Measurements from ENCODE around the gene DYRK4. TPM values are rescaled to one million over a fixed set of nuclear protein-coding genes. Genes with fewer than 3 reads are reported as not detected.

The DYRK4 gene
- total and polyA plus RNA-seq, 2 of the 4 experiments (the other 2 are of a cell fraction): 44.6 to 71.6 TPM

GRCh38 chr12:4535092-4535491, 26.9 kb upstream of the DYRK4 start:
- Histone ChIP-seq H3K18ac (ENCODE audit: low read depth, low read length) (no peak overlapping the region), H3K27ac (ENCODE audit: insufficient read depth, low read length) (no peak overlapping the region), H3K4me1 (ENCODE audit: control insufficient read depth, insufficient read depth, low read length) (no peaks in the 10 kb centered on the region), H3K23ac (ENCODE audit: low read depth, low read length) (no peak overlapping the region), H4K5ac (ENCODE audit: low read depth, low read length) (no peak overlapping the region), H3K79me1 (ENCODE audit: low read depth in 1 of 2, low read length in 2 of 2) (peaks cover 18 to 26% of the 10 kb centered on the region in 2 experiments), H3K4me2 (ENCODE audit: low read depth, low read length) (no peak overlapping the region), H4K8ac (ENCODE audit: low read depth in 2 of 2, low read length in 2 of 2) (no peak overlapping the region), H3K14ac (replicated peaks; ENCODE audit: low read depth, low read length) (no peak overlapping the region), H2BK20ac (ENCODE audit: low read depth, low read length) (no peak overlapping the region), H3K9me3 (ENCODE audit: control insufficient read depth, insufficient read depth, low read length) (no peaks in the 10 kb centered on the region), H2AK5ac (ENCODE audit: low read depth, low read length) (no peak overlapping the region), H3K27me3 (ENCODE audit: control insufficient read depth, insufficient read depth, low read length) (no peaks in the 10 kb centered on the region), H3K9ac (ENCODE audit: low read depth, low read length) (no peak overlapping the region), H3K56ac (ENCODE audit: extremely low read depth, insufficient read depth, low read length) (no peak overlapping the region), H3K9me1 (ENCODE audit: insufficient read depth, low read length) (no peaks in the 10 kb centered on the region), H3K4ac (ENCODE audit: low read depth, low read length) (no peak overlapping the region), H2BK15ac (ENCODE audit: low read depth, low read length) (no peak overlapping the region), H2BK5ac (ENCODE audit: low read depth, low read length, poor library complexity, severe bottlenecking) (no peak overlapping the region), H4K20me1 (ENCODE audit: insufficient read depth, low read length) (no peaks in the 10 kb centered on the region), H2BK120ac (ENCODE audit: low read depth, low read length) (no peak overlapping the region), H2AK9ac (replicated peaks; ENCODE audit: low read depth, low read length, poor library complexity) (no peak overlapping the region), H3K4me3 (ENCODE audit: insufficient read depth, low read depth, low read length) (no peak overlapping the region), H4K91ac (ENCODE audit: insufficient read depth, low read depth, low read length) (no peak overlapping the region), H2AFZ (replicated peaks; ENCODE audit: low read length, poor library complexity) (no peak overlapping the region), H3K36me3 (ENCODE audit: control insufficient read depth, insufficient read depth, low read length) (peaks cover 2% of the 10 kb centered on the region)
- intact Hi-C loops (cut with micrococcal nuclease): loop anchor here (5.0 kb wide), 3 partner anchors 112 to 222 kb away; partner anchors contain the start of genes AKAP3, NDUFA9 and TIGAR
- ChIA-PET CTCF (no interaction called here), POLR2A (ENCODE audit: unreplicated experiment) (no interaction called here)
- ATAC-seq (ENCODE audit: low read depth) (no peak), DNase-seq (no peak)
- dilution Hi-C loops (cut with HindIII; ENCODE audit: low sequenced_read_pairs, unreplicated experiment): no loop called here
- no CpG with 5 or more reads among the region's 4 CpGs for WGBS, 2 experiments (ENCODE audit: extremely low coverage in 2 of 2, insufficient read length in 1 of 2)
- in situ Hi-C loops (cut with MboI; ENCODE audit: low sequenced_read_pairs): no loop called here
- no TSS peak for BruUV-seq (replicated peaks)
- TF ChIP-seq, protein P1, sequence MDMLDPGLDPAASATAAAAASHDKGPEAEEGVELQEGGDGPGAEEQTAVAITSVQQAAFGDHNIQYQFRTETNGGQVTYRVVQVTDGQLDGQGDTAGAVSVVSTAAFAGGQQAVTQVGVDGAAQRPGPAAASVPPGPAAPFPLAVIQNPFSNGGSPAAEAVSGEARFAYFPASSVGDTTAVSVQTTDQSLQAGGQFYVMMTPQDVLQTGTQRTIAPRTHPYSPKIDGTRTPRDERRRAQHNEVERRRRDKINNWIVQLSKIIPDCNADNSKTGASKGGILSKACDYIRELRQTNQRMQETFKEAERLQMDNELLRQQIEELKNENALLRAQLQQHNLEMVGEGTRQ (IDR thresholded peaks at IDR 0.05; ENCODE audit: low read depth, low read length): no peak

All from IMR-90 (cell line).